Heart left ventricle (tissue), 16 donors: ENCODE data around the gene FAM131A. TPM values are rescaled to one million over a fixed set of nuclear protein-coding genes. Genes with fewer than 3 reads are reported as not detected.

ENCODE experiments used
- ATAC-seq, 4 donors: fragments of 200-7000 bp; cut with Tn5 transposase; one replicate each; pipeline ENCODE4 v1.9.1; 2020 to 2022; ENCODE audit warnings: moderate library complexity in 4 of 4, mild to moderate bottlenecking in 3 of 4, moderate number of reproducible peaks in 1 of 4
- DNase-seq, 5 donors: peaks; one replicate each; pipeline ENCODE4 v3.0.0-alpha.2; 2020
- H3K27ac ChIP-seq, 12 donors: fragments of 200-600 bp; sonication (generic) in 4 of 12; one replicate each; pipeline versions ENCODE4 v1.5.0 to v1.8.0; 2016 to 2022; ENCODE audit warnings: mild to moderate bottlenecking in 2 of 12
- H3K27me3 ChIP-seq, 9 donors: fragments of 200-600 bp; sonication (generic) in 2 of 9; one replicate each; pipeline versions ENCODE4 v1.5.1 to v1.8.0; 2016 to 2022; ENCODE audit warnings: mild to moderate bottlenecking in 3 of 9
- H3K36me3 ChIP-seq, 9 donors: fragments of 200-600 bp; sonication (generic) in 2 of 9; one replicate each; pipeline versions ENCODE4 v1.5.0 to v1.8.0; 2018 to 2022; ENCODE audit warnings: mild to moderate bottlenecking in 2 of 9
- H3K4me1 ChIP-seq, 12 donors: fragments of 200-600 bp; sonication (generic) in 4 of 12; one replicate each; pipeline versions ENCODE4 v1.5.0 to v1.8.0; 2016 to 2022; ENCODE audit warnings: mild to moderate bottlenecking in 3 of 12
- H3K4me3 ChIP-seq, 12 donors: fragments of 200-600 bp; sonication (generic) in 4 of 12; one replicate each; pipeline versions ENCODE4 v1.5.0 to v1.8.0; 2017 to 2022; ENCODE audit warnings: mild to moderate bottlenecking in 9 of 12, moderate library complexity in 4 of 12
- H3K9me3 ChIP-seq, 12 donors: fragments of 200-600 bp; sonication (generic) in 4 of 12; one replicate each; pipeline versions ENCODE4 v1.5.0 to v1.8.0; 2016 to 2022; ENCODE audit warnings: mild to moderate bottlenecking in 1 of 12
- POLR2A ChIP-seq, 2 donors: fragments of 450-650 bp; IDR thresholded peaks; one replicate each; pipeline ENCODE4 v1.6.1; 2017; ENCODE audit warnings: antibody characterized with exemption in 2 of 2, mild to moderate bottlenecking in 2 of 2, moderate library complexity in 2 of 2
- WGBS, 4 donors: extraction: QIAGEN DNeasy Blood & Tissue Kit in 2 of 4; methylation state at CpG; one replicate each; pipeline versions ENCODE4 v1.1.5 to v1.1.7; 2013 to 2018; 5-methylcytosine and 5-hydroxymethylcytosine counted together
- intact Hi-C, 10 donors: fragments of 100-400 bp; cut with DNase I; formaldehyde crosslinking; loops; one replicate each; pipeline versions ENCODE4 v1.11.1 to v1.14.2; 2022
- polyA plus RNA-seq, 2 donors: library from polyadenylated mRNA; stranded (reverse); fragments of 200-250 nt; gene quantifications; one replicate each; pipeline ENCODE4 v1.2.3, GENCODE V29; 2013
- total RNA-seq, 9 donors: library from RNA; depleted of rRNA in 2 of 9; stranded (reverse); fragments of >200 nt in 2 of 9; fragmentation: NEBNext Ultra II Directional in 3 of 9; extraction: Animal tissue kit (Norgen Biotek cat#: 25700) in 3 of 9; gene quantifications; one replicate each; pipeline versions ENCODE4 v1.1.0 to v1.2.4, GENCODE V29; 2016 to 2023
- TF ChIP-seq, protein P1 (sequence below), 12 donors: fragments of 200-600 bp; sonication (generic) in 4 of 12; IDR thresholded peaks; one replicate each; pipeline versions ENCODE4 v1.5.0 to v1.8.0; 2018 to 2022; ENCODE audit warnings: antibody characterized with exemption in 12 of 12, mild to moderate bottlenecking in 5 of 12
- donor health status: ischemic (EF 13 %, LVEDD 7.1; RV severe dilation, severe dysfunction).
- donor health status: healthy with polysubstance abuse.
- donor health status: DM: no; HTN: yes; CAD: no.
- donor health status: DM: no; HTN: no; CAD: no.
- donor health status: ischemic (EF 25% LVEDD 6.9; RV normal size, moderate dysfunction).
- donor health status: ischemic (EF 25% LVEDD 5.7; RV mildly dilated, moderate dysfunction).
- donor health status: healthy.
- donor health status: DM: yes; HTN: yes; CAD: no.
- donor health status: ischemic (EF 35%, LVEDD 5.7; RV mildly dilated, moderate dysfunction).
- donor health status: nonischemic (EF 11% LVEDD 7.7; RV severe dilation, severe dysfunction).
- donor health status: DM: yes; HTN: yes; CAD: no.
- donor health status: PGD.
- donor health status: ischemic (EF 29% LVEDD 5.4; RV normal size, mild dysfunction).
- donor health status: nonischemic (EF 23%, LVEDD 6.1; RV moderate dilation, normal function).

The FAM131A gene
- total and polyA plus RNA-seq, 11 donors: 21.9 to 53.2 (median 30.9) TPM

- H3K27me3 ChIP-seq: no peaks in the 10 kb centered on the region
- H3K27ac ChIP-seq: peak overlapping the region in 1 of 12 donors; percentile 72
- H3K9me3 ChIP-seq: no peaks in the 10 kb centered on the region
- 83 to 93% (median 84%) methylated on average over 8 to 9 of the region's 9 CpGs for WGBS, 4 donors
- peaks cover 0 to 48% (median 28%) of the 10 kb centered on the region in 12 donors for H3K4me1 ChIP-seq
- no peak overlapping the region for H3K4me3 ChIP-seq
- intact Hi-C loops: loop anchor here in 2 of 10 donors (10.0 kb wide), 2 partner anchors 53 to 407 kb away; partner anchors contain the start of gene EIF4G1 (in 1 of the 2)
- ATAC-seq (no peak), DNase-seq (no peak)
- TF ChIP-seq, protein P1, sequence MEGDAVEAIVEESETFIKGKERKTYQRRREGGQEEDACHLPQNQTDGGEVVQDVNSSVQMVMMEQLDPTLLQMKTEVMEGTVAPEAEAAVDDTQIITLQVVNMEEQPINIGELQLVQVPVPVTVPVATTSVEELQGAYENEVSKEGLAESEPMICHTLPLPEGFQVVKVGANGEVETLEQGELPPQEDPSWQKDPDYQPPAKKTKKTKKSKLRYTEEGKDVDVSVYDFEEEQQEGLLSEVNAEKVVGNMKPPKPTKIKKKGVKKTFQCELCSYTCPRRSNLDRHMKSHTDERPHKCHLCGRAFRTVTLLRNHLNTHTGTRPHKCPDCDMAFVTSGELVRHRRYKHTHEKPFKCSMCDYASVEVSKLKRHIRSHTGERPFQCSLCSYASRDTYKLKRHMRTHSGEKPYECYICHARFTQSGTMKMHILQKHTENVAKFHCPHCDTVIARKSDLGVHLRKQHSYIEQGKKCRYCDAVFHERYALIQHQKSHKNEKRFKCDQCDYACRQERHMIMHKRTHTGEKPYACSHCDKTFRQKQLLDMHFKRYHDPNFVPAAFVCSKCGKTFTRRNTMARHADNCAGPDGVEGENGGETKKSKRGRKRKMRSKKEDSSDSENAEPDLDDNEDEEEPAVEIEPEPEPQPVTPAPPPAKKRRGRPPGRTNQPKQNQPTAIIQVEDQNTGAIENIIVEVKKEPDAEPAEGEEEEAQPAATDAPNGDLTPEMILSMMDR (IDR thresholded peaks at IDR 0.05): no peak
- no peak for TF ChIP-seq POLR2A (IDR thresholded peaks at IDR 0.05)
- peaks cover 0 to 56% (median 45%) of the 10 kb centered on the region in 9 donors for H3K36me3 ChIP-seq
Measured at GRCh38 chr3:184368116-184368515, 30.7 kb downstream of the FAM131A start.

GRCh38 chr3:184368586-184369183 is 31.3 kb downstream of the FAM131A start:
- intact Hi-C loops: loop anchor here in 2 of 10 donors (10.0 kb wide), 2 partner anchors 54 to 406 kb away; partner anchors contain the start of gene EIF4G1 (in 1 of the 2)

GRCh38 chr3:184371570-184372018 is 34.2 kb downstream of the FAM131A start:
- Histone ChIP-seq H3K4me1 (peaks cover 0 to 32% (median 17%) of the 10 kb centered on the region in 12 donors), H3K27ac (peak overlapping the region in 1 of 12 donors; percentile 10), H3K36me3 (peaks cover 0 to 38% (median 26%) of the 10 kb centered on the region in 9 donors), H3K9me3 (no peaks in the 10 kb centered on the region), H3K27me3 (peaks cover 0 to 11% (median 4%) of the 10 kb centered on the region in 9 donors), H3K4me3 (no peak overlapping the region)
- 50 to 54% (median 52%) methylated on average over 5 of the region's 5 CpGs for WGBS, 4 donors
- TF ChIP-seq, protein P1 (IDR thresholded peaks at IDR 0.05): peak; percentile 88 to 97 (median 94)
- TF ChIP-seq POLR2A (IDR thresholded peaks at IDR 0.05): no peak
- peak; percentile 71 to 88 (median 85) for DNase-seq
- intact Hi-C loops: loop anchor here (1.0 to 10.0 kb wide), 11 partner anchors 96 to 406 kb away; no protein-coding TSS in a partner anchor
- ATAC-seq: peak; percentile 78 to 91 (median 87)

More at GRCh38 chr3:184368586-184369183, 31.3 kb downstream of the FAM131A start:
- H3K36me3 ChIP-seq: peaks cover 0 to 56% (median 45%) of the 10 kb centered on the region in 9 donors
- TF ChIP-seq, protein P1 (IDR thresholded peaks at IDR 0.05): no peak
- no peak for TF ChIP-seq POLR2A (IDR thresholded peaks at IDR 0.05)
- H3K4me1 ChIP-seq: peaks cover 0 to 45% (median 25%) of the 10 kb centered on the region in 12 donors
- peak in 1 of 5 donors; percentile 51 for DNase-seq
- WGBS, 4 donors: 46 to 52% (median 50%) methylated on average over 3 of the region's 3 CpGs
- no peak overlapping the region for H3K4me3 ChIP-seq
- H3K27me3 ChIP-seq: no peaks in the 10 kb centered on the region
- peak; percentile 34 to 61 (median 48) for ATAC-seq
- H3K9me3 ChIP-seq: no peaks in the 10 kb centered on the region
- peak overlapping the region in 7 of 12 donors; percentile 9 to 72 (median 24) for H3K27ac ChIP-seq

- Histone ChIP-seq H3K4me3 (no peak overlapping the region), H3K4me1 (peaks cover 0 to 32% (median 17%) of the 10 kb centered on the region in 12 donors), H3K27me3 (peaks cover 0 to 15% (median 10%) of the 10 kb centered on the region in 9 donors), H3K27ac (no peak overlapping the region), H3K36me3 (peaks cover 0 to 30% (median 19%) of the 10 kb centered on the region in 9 donors), H3K9me3 (no peaks in the 10 kb centered on the region)
- no peak for DNase-seq
- no peak for ATAC-seq
- TF ChIP-seq, protein P1 (IDR thresholded peaks at IDR 0.05): no peak
- TF ChIP-seq POLR2A (IDR thresholded peaks at IDR 0.05): no peak
- 61 to 70% (median 64%) methylated on average over 8 of the region's 8 CpGs for WGBS, 4 donors
- intact Hi-C loops: loop anchor here (2.0 to 10.0 kb wide), 7 partner anchors 95 to 405 kb away; no protein-coding TSS in a partner anchor
Measured at GRCh38 chr3:184372296-184372821, 35.0 kb downstream of the FAM131A start.
